NCI-H446 (cell line): ENCODE measurements around the gene SLC8A1.

Experiments
- DNase-seq, 2 experiments: peaks; one replicate each; lab custom pipeline; 2025; lab: John Stamatoyannopoulos, UW

Gene SLC8A1

DNA sequence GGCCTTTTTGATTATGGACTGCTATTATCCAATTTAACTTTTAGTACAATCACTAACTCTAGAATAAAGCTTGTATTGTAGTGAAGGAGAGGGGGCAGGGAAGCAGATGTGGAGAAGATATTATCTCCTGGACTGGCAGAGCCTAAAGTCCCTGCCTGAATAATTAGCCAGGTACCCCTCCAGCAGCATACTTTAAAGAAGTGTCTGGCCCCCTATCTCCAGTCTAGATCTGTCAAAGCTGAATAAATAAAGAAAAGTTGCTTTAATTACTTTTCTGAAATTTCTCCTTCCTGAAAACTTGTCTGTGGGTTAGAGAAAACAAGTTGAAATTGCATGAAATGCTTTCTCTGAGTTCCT, 258.2 kb downstream of the SLC8A1 start:
- no peak for DNase-seq

GRCh38 chr2:40192864-40193669, 258.8 kb downstream of the SLC8A1 start:
- DNase-seq = peak in 1 of 2 experiments; percentile 38

GRCh38 chr2:40190457-40190856, 261.4 kb downstream of the SLC8A1 start:
- no peak for DNase-seq

- DNase-seq = peak in 1 of 2 experiments; percentile 51
These were observed 262.0 kb downstream of the SLC8A1 start for GRCh38 chr2:40189881-40190280.

- DNase-seq = peak in 1 of 2 experiments; percentile 81
These were observed 264.8 kb downstream of the SLC8A1 start for GRCh38 chr2:40187054-40187453.

DNA sequence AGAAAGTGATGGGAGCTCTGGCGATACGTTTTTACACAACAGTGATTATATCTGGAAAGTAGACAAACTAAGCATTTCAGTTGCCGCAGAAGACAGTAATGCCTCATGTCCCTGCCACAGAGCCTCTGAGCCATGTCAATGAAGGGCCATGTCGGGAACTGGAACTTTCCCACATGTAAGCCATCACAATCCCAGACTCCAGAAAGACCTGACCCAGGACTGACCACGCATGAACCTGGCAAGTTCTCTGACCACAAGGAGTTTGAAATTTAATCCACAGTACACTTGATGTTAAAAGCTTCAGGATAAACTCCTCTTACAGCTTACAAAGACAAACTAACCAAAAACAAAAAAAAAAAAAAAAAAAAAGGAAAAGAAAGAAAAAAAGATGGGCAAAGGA, 267.3 kb downstream of the SLC8A1 start:
- no peak for DNase-seq

DNA sequence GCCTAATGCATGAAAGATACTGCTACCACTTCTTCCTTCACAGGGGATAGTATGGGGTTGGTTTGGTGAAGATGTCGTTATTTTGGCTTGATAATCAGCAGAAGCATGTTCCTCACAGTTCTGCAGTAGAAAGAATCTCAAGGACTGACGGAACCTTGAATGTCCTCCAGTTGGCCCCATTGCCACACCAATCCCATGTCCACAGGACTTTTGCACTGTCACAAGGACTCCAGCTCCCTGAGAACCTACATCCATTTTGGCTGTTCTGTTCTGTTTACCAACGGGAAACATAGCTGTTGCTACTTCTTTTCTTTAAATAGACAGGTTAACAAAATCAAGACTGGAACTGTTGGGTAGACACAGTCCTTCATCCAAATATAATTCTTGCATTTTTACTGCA, 270.0 kb downstream of the SLC8A1 start:
- no peak for DNase-seq

DNA sequence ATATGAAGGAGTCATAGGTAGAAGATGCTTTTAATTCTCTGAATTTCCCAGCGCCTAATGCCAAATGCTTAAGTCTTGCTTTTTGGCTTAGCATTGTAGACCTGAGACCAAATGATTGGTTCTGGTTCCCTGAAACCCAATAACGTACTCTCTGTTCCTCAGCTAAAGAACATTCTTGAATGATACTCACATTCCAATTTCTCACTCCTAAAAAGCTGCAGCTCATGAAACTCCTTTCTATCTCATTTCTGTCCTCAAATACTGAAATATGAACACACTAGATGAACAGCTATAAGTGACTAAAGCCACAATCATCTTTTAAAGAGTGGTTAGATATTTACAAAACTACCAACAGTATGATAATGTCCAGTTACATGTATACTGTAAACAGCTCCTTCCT, 272.1 kb downstream of the SLC8A1 start:
- no peak for DNase-seq

DNA sequence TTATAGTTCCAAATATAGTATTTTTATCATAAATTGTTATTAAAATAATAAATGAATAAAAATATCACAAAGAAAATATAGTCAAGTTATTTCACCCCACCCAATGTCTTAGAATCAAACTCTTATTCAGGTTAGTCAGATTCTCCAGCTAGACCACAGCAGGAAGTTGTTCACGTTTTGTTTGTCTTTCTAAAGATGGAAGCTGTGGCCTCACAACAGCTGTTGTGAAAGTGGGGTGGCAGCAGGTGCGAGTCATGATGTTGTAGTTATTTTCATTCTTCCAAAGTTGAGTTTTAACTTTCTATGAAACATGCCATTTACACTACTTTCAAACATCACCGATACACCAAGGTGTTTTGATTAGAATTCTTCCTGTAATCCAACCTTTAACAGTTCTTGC, 272.9 kb downstream of the SLC8A1 start:
- no peak for DNase-seq

DNA sequence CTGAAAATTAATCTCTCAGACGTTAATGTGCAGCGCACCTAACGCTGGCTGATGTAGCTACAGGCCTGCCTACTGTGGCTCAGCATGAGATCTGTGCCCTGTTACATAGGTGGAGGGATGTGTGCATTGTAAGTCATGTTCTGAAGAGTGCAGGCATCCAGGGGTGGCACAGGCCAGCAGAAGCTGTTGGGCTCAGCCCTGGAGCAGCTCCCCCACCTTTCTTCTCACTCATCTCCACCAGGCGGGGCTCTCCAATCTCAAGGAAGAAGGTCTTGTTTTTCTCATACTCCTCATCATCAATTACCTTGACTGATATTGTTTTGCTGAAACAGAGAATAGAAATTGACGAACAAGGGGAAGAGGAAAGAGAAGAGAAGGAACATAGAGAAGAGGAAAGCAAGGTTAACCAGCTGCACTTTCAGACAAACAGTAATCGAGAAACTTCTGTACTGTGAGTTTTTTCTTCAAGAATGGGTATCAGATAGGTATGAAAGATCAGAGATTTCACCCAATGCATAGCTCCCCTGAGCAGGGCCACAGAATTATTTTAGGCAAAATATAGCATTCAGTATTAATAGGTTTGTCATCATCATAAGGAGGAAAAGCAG, 273.6 kb downstream of the SLC8A1 start:
- DNase-seq = no peak

GRCh38 chr2:40177366-40177765, 274.5 kb downstream of the SLC8A1 start:
- no peak for DNase-seq

DNA sequence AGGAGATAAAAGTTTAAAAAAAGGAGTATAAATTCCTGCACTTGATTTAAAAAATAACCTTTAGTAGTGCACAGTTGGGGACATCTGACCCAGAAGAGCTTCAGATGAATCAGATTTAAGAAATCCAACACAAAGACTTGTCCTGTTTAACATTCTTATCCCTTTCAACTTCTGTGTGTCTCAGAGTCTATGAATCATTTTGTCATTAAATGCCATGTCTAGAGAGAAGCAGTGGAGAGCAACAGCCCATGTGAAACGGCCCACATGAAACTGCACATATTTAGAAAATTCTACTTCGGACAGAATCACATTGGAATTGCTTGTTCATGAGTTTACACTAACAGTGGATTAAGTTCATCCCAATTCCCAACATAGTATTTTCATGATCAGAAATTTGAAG, 278.6 kb downstream of the SLC8A1 start:
- no peak for DNase-seq

DNA sequence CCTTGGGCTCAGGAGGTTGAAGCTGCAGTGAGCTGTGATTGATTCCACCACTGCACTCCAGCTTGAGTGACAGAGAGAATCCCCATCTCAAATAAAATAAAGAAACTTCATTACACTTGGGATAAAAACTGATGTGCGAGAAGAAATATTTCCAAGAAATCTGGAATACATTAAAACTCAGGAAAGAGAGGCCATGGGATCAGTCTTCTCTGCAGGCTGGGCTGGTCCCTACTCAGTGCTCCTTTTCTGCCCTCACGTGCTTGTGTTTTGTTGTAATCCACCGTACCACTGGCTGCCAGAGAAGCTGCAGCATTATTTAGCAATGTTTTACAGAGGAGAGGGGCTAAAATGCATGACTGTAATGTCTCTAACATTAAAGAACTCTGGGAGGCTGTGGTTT, 282.0 kb downstream of the SLC8A1 start:
- no peak for DNase-seq

GRCh38 chr2:40169430-40169829, 282.5 kb downstream of the SLC8A1 start:
- DNase-seq = no peak

DNA sequence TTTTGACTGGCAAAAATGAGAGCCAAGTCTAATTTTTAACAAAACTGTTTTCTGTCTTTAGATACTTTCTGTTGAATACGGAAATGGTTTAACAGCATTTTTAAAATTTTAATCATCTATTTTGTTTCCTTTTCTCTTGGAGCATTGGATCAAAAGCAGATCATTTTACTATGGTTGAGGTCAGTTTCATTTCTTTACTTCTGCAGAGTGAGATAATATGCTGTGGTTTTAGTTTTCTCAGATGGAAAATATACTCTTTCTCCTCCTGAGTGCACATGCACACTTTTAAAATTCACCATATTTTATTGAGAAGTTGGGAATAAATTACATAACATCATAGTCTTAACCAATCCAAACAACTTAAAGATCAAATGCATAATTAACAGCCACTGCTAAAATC, 283.3 kb downstream of the SLC8A1 start:
- no peak for DNase-seq

- DNase-seq = no peak
These were observed 283.9 kb downstream of the SLC8A1 start for GRCh38 chr2:40168032-40168431.

DNA sequence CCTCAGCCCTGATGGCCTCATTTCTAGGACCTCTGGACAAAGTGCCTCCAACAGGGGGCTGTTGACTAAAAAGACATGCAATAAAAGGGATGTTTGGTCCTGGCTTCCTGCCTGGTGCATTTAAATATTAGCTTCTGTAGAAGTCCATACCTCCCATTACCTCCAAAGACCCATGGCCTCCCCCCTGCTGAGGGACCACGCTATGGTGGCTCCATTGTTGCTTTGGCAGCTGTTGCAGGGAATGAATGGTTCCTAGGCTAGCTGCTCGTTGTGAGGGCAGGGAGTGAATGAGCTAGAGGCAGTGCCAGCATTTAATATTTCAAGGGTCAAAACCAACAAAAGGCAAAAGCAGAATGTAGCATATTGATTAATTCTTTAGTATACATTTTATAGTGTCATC, 285.9 kb downstream of the SLC8A1 start:
- DNase-seq = peak in 1 of 2 experiments; percentile 2

DNA sequence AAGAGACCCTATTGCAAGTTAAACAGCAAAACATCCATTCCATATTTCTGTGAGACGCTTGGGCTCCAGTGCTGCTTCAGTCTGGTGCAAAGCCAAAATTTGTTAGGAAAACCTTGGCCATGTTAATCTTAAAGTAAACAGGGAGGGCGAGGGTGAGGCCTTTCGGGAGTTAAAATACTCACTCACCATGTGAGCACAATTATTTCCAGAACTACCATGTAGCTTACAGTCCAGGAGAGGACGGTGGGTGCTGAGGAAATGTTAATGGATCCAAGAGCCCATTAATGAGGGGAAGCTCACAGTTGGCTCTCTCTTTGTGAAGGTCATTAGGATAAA, 286.4 kb downstream of the SLC8A1 start:
- DNase-seq = peak in 1 of 2 experiments; percentile 17

- no peak for DNase-seq
These were observed 287.0 kb downstream of the SLC8A1 start for GRCh38 chr2:40164736-40165508.

- no peak for DNase-seq
These were observed 289.9 kb downstream of the SLC8A1 start for GRCh38 chr2:40161986-40162385.

DNA sequence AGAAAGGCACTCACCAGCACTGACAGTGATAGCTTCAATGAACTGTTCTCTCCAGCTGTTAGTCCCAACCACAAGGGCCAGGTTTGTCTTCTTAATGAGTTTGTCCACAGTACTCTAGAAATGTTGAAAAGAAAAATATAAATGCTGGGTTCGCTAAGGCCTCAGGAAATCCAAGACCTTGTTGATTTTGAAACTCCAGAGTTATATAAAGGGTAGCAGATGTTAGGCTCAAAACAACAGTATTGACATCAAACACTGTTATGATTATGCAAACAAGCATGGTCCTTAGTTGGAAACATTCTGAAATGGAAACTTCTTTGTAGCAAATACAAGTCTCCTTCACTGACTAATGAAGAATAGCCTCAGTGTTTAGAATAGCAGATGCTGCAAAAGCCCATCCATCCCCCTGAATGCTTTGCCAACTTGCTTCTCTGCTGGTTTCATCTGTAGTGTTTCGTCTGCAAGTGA, 291.1 kb downstream of the SLC8A1 start:
- DNase-seq = peak in 1 of 2 experiments; percentile 21

DNA sequence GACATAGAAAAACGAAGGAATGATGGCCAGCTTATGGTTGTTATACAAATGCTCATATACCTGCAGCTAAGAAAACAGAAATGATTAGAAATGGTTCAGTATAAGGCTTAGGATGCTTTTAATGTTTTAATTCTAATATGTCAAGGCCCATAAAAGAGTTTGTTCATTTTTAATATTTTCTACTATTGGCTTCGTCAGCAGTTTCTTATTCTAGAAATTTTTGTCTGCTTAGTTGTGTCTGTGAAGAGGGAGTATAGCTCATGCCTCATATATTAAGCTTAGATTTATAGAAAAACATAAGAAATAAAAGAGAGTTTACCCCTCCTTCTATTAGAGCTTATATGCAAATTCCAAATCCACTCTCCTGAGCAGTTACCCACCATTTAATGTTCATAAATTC, 292.6 kb downstream of the SLC8A1 start:
- no peak for DNase-seq

- DNase-seq = no peak
These were observed 293.1 kb downstream of the SLC8A1 start for GRCh38 chr2:40158781-40159180.
